HG03175 (cell line): ENCODE data around the gene UBE2G1.
"Not testable (repeated sequence)": the region's sequence is repeated elsewhere in the genome, so short reads cannot be mapped to it uniquely, and the experiment has no call there.

ENCODE experiments used
- ATAC-seq: cut with Tn5 transposase; IDR thresholded peaks from one replicate; pipeline ENCODE4 v1.9.1; 2021; ENCODE audit warnings: mild to moderate bottlenecking, moderate library complexity; ENCODE audit not compliant: unreplicated experiment

Gene UBE2G1, protein sequence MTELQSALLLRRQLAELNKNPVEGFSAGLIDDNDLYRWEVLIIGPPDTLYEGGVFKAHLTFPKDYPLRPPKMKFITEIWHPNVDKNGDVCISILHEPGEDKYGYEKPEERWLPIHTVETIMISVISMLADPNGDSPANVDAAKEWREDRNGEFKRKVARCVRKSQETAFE

DNA sequence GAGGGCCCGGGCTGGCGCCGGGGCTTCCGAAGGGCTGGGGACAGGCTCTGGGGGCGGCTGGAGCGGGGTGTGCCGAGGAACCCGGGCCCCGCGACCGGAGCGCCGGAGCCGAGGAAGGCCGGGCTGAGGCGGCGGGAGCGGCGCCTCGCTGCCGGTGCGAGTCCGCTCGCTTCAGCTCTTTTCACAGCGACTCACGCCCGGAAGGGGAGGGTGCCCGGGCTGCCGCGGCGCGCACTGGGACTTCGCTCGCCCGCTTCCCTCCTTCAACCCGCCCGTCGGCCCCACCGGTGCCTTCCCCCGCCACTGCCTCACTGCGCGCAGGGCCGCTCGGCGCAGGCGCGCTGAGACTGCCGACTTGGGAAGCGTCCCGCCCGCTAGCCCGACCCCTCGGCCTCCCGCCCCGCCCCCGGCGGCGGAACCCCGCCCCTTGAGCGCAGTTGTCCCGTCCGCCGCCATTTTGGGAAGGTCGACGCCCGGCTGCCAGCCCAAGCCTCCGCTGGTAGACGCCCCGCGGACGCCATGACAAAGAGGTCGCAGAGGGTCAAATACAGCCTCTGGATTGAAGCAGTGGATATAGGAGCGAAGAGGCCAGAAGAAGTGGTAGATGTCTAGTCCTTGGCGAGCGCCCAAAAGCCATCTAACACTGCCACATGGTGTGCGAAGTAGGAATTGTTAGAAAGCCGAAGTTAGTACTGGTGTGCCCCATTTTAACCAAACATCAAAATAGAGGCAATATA lies at the start of gene UBE2G1:
Gene UBE2G1 (minus strand): TSS at position 349 of the 737 bp plus-strand sequence. CDS start 359 bp downstream, outside the sequence.
- peak; percentile 78 for ATAC-seq

DNA sequence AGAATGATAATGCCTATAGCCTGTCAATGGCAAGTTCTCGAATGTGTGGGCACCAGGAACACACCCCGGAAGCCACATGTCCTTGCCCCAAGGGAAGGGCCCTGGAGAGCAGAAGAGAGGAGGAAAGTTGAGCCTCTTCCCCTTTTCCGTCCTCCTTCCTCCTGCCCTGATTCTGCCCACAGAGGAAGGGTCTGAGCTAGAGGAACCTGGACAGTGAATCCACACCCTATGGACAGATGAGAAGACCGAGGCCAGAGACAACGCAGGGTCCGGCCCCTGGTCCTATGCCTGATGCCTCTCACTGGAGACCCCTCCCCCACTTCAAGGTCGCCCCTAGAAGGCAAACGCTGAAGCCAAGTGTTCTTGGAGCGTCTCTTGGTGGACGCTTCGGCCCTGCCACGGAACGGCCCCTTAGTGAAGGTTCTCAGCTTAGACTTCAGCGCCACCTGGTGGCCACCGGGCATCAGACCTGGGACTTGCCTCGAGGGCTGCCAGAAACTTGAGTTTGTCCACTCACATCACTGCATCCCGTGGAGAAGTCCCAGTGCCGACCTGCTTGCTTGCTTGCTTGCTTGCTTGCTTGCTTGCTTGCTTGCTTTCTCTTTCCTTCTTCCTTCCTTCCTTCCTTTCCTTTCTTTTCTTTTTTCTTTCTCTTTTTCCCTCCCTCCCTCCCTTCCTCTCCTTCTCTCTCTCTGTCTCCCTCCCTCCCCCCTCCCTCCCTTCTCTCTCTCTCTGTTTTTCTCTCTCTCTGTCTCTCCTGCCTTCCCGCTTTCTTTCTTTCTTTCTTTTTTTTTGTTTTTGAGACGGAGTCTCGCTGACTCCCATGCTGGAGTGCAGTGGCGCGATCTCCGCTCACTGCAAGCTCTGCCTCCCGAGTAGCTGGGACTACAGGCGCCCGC lies 46.7 kb upstream of the UBE2G1 start:
- peak; percentile 77 for ATAC-seq

DNA sequence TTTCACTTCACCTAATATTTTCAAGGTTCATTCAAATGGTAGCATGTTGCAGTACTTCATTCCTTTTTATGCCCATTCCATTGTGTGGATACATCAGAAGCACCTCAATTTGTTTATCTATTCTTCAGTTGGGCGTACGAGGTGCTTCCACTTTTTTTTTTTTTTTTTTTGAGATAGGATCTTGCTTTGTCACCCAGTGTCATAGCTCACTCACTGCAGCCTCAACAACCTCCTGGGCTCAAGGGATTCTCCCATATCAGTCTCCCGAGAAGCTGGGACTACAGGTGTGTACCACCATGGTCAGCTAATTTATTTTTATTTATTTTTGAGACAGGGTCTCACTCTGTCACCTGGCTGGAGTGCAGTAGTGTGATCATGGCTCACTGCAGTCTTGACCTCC lies 44.7 kb upstream of the UBE2G1 start:
- no peak for ATAC-seq

DNA sequence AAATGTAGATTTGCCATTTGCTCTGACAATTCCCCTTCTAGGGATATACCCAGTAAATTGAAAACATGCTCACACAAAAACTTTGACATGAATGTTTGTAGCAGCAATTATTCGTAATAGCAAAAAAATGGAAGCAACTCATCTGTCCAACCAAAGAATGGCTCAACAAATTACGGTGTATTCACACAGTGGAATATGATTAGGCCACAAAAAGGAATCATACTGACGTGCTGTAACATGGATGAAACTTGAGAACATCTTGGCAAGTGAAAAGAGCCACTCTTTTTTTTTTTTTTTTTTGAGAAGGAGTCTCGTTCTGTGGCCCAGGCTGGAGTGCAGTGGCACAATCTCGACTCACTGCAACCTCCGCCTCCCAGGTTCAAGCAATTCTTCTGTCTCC lies 43.2 kb upstream of the UBE2G1 start:
- ATAC-seq: no peak

DNA sequence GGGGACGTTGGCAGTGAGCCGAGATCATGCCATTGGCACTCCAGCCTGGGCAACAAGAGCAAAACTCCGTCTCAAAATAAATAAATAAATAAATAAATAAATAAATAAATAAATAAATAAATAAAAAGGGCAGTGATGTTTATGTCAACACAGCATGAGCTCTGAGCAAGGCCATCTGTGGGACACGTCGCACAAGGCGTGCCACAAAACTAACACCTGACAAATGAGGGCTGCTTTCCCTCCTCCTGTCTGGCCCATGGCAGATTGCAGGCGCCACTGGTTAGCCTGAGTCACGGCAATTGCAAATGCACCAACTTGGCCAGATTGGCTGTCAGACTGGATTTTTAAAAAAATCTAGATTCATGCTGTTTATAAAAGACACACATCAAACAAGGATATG lies 41.4 kb upstream of the UBE2G1 start:
- ATAC-seq: no peak

DNA sequence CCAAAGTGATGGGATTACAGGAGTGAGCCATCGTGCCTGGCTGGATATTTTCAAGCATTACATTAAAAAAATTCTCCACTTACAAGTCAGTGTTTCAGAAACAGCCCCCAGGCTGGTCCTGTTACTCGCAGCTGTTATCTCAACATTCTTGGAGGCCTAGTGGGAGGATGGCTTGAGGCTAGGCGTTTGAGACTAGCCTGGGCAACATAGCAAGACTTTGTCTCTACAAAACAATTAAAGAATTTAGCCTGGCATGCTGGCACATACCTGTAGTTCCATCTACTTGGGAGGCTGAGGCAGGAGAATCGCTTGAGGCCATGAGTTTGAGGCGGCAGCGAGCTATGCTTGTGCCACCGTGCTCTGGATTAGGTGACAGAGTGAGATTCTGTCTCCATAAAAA lies 40.7 kb upstream of the UBE2G1 start:
- no peak for ATAC-seq

DNA sequence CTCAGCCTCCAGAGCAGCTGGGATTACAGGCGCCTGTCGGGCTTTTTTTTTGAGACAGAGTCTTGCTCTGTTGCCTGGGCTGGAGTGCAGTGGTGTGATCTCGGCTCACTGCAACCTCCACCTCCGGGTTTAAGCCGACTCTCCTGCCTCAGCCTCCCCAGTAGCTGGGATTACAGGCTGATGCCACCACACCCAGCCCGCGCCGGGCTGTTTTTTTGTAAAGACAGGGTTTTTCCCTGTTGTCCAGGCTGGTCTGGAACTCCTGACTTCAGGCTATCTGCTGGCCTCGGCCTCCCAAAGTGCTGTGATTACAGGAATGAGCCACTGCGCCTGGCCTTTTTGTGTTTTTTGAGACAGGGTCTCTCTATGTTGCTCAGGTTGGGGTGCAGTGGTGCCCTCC lies 39.9 kb upstream of the UBE2G1 start:
- ATAC-seq: no peak

DNA sequence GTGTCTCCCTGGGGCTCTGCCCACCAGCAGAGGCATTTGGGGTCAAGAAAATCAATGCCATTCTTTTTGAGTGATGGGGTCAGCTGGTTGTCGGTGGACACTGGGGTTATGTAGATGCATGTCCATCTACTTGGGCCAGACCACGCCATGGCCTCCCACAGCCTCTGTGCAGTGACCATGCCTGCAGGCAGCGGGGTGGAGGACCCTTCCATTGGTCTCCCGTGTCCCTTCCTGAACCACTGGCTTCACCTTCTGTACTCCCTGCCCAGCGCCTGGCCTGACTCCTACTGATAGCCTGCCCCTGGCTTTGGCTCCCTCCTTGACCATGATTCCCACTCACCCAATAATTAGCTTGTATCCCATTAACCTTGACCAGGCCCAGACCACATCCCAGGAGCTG lies 39.2 kb upstream of the UBE2G1 start:
- no peak for ATAC-seq

DNA sequence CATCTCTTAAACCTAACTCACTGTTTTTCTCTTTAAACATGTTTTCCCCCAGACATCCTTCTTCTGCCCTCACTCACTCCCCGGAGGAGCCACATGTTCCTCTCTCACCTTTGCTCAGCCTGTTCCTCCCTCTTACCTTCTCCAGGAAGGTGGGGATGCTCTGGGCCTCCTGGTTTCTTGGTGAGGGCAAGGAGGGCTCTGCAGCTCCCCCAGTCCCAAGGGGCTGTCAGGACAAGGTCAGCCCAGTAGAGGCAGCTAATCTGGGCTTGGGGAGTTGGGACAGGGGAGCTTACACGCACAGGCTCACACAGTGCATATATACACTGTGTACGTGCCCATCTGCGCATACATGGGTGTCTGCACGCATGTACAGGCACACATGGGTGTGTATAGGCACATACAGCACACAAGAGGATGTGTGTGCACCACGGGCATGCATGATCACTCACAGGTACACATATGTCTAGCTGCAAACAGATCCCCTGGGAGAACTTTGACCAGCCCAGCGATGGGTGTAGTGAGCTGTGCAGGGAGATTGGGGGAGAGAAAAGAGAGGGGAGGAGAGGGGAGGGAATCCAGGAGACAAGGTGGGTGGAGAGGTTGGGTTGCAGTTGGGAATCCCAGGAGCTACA lies 38.7 kb upstream of the UBE2G1 start:
- ATAC-seq: no peak

DNA sequence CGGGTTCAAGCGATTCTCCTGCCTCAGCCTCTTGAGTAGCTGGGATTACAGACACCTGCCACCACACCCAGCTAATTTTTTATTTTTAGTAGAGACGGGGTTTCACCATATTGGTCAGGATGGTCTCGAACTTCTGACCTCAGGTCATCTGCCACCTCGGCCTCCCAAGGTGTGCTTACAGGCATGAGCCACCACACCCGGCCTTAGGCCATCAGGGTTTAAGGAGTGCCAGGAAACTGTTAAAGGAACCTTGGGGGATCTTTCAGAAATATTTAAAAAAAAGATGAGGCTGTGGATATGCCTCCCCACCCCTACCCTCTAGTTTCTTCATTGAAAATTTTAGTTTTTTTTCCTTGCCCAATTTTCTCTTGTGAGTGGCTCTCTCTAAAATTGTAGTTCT lies 31.4 kb upstream of the UBE2G1 start:
- ATAC-seq: no peak

DNA sequence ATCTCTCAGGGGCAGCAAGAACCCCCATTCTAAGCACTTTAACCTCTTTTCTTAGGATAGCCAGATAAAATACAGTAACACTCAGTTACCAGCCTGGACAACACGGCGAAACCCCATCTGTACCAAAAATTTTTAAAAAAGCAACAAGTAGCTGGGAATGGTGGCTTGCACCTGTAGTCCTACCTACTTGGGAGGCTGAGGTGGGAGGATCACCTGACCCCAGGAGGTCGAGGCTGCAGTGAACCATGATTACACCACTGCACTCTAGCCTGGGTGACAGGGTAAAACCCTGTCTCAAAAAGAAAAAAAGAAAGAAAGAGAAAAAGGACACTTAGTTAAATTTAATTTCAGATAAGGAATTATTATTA lies 28.6 kb upstream of the UBE2G1 start:
- no peak for ATAC-seq

DNA sequence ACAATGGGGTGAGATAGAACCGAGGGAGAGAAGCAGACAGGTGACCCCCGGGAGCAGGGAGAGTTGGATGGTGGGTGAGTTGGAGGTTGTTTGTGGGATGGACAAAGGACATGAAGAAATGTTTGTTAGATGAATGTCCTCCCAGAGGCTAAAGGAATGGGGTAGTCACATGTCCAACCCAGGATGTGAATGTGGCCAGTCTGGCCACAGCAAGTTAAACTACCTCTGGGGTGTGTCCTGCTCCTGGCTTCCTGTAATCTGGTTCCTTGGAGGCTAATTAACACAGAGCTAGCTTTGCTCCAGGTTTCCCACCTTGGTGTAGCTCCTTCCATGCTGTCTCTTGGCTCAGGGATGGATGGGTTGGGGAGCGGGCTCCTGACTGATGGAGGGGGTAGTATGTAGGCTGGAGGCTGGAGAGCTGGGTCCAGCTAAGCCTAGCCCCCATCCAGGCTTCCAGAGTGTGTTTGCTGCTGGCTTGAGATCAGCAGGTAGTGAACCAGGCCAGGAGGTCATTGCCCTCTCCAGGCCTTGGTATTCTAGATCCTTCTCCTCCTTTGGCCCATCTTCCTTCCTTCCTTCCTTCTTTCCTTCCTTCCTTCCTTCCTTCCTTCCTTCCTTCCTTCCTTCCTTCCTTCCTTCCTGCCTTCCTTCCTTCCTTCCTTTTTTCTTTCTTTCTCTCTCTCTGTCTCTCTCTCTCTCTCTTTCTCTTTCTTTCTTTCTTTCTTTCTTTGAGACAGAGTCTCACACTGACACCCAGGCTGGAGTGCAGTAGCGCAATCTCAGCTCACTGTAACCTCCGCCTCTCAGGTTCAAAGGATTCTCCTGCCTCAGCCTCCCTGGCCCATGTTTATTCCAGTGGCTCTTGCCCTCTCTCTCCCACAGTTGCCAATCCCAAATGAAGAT lies 28.0 kb upstream of the UBE2G1 start:
- no peak for ATAC-seq

DNA sequence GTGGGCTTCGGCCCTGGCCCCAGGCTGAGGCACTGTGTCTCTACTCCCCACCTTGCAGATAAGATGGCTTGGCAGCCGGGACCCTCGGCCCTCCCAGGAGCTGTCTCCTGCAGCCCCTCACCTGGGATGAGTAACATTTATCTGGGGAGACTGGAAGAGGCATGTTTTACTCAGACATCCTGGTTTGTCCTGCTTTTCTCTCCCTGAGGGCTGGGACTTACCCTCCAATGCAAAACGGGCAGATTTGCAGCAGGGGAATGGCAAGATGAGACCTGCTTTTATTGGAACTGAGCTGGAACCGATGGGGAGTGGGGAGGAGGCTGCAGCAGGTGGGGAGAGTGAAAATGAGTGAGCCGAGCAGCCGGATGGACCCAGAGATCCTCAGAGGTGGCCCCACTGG lies 27.3 kb upstream of the UBE2G1 start:
- no peak for ATAC-seq

DNA sequence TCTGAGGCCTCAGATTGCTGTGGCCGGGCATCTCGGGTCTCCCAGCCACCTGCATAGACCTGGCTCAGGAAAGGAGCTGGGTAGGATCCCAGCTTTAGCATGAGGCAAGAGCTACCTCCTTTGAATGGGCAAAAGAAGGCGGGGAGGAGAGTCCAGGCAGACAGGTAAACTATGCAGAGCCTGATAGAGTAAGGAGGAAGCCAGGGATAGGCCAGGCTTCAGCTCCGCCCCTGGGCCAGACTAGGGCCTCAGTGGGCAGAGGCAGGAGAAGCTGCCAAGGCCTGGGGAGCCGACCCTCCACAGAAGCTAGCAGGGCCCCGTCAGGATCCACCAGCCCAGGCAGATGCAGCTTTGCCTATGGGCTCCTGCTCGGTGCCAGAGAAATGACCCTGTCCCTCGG lies 22.6 kb upstream of the UBE2G1 start:
- no peak for ATAC-seq

DNA sequence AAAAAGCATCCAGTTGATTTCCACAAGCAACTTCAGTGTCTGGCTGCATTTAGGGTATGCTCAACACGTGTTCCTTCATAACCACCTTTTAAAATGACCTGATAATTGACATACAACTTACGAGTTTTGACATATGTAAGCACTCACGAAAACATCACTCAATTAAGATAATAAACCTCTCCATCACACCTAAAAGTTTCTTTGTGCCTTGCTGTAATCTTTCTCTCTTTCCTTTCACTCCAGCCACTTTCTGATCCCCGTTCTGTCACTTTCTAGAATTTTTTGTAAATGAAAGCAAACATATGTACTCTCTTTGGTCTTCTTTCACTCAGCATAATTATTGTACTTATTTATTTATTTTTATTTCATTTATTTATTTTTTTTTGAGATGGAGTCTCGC lies 20.7 kb upstream of the UBE2G1 start:
- ATAC-seq: no peak

DNA sequence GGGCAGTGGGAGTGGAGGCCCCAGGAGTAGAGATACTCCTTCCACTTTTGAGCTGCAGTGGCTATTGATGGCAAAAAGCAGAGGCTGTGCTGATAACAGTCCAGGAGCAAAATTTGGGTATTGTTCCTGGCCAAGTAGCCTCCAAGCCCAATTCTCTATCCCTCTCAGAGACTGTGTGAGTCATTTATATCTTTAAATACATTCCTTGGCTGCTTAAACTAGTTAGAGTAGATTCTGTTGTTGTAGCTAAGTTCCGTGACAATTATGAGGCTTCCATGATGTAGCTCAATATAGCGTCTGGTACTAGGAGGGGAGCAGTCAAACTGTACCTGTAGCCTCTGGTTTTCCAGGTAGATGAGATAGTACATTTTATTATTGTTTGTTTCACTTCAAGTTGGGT lies 19.9 kb upstream of the UBE2G1 start:
- no peak for ATAC-seq

DNA sequence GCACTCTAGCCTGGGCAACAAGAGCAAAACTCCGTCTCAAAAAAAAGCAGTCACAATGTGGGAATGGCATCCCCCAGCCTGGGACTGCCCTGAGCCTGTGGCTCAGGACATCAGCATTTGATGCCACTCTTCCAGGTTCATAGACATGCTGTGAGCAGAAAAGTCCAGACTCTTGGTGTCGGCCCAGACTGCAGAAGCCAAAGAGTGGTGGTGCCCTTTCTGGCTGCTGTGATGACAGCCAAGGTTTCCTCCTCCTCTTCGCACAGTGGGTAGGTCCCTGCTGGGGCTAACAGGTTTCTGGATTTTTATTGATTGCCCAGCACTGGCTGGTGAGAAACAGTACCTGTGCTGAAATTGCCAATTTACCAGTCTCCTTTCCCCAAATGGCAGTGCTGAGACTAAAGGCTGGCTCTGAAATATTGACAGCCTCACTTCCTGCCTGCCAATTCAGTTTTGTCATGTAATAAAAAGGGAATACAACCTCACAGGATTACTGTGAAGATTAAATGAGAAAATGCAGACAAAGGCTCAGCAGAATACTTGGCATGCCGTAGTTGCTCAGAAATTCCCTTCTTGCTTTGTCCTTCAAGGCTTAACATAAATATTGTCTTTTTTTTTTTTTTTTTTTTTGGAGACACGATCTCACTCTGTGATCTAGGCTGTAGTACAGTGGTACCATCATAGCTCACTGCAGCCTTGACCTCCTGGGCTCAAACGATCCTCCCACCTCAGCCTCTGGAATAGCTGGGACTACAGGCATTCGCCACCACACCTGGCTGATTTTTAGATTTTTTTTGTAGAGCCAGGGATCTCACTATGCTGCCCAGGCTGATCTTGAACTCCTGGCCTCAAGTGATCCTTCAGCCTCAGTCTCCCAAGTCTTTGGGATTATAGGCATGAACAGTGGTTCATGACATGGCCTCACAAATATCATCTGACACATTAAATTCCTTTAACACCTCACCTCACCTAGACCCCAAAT lies 15.5 kb upstream of the UBE2G1 start:
- ATAC-seq: no peak

DNA sequence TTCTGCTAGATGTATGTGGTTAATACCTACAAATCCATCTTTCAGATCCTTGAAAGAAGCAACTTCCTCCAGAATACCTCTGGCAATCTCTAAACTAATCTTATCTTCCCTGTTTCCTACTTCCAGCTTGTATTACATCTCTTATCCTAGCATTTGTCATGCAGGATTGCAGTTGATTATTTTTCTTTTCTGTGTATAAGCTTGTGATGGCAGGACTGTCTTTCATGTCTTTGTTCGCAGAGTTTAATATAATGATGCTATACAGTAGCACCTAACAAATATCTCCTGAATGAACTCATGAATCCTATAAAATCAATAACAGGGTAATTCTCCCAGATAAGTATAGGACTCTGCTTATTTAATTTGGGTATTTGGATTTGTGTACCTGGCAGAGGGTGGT lies 12.2 kb upstream of the UBE2G1 start:
- no peak for ATAC-seq

DNA sequence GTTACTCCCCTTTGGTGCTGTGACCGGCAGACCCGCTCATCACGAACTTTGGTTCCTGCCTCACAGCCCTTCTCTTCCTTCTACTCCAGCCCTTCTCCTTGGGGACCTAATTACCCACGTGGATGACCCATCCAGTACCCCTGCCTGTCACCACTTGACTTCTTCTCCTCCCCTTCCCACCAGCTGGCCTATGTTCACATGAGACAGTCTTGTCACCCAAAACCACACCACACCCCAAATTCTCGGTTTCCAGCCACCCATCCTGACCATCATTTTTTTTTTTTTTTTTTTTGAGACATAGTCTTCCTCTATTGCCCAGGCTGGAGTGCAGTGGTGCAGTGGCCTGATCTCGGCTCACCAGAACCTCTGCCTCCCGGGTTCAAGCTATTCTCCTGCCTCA lies 10.8 kb upstream of the UBE2G1 start:
- ATAC-seq: not testable (repeated sequence)
